ENCODE data around the gene CYP46A1. TPM values are rescaled to one million over a fixed set of nuclear protein-coding genes. Genes with fewer than 3 reads are reported as not detected.

CYP46A1 gene
- total RNA-seq, 2 experiments from 2014 or later = 0.19 to 0.21 TPM

- ChIA-PET CTCF (interaction anchor here (1.3 kb wide), 1 partner anchor 22 kb away, joined by 3 read pairs; no protein-coding TSS in a partner anchor), POLR2A (no interaction called here)
- intact Hi-C loops (cut with micrococcal nuclease) = no loop called here
- H3K4me1 Mint-ChIP-seq (ENCODE audit: low read depth) = peaks cover 14% of the 10 kb centered on the region
- no peak for DNase-seq
- H3K27ac Mint-ChIP-seq = no peak overlapping the region
- no peak overlapping the region for H3K4me3 Mint-ChIP-seq
- H3K36me3 Mint-ChIP-seq = no peaks in the 10 kb centered on the region
- H3K27me3 Mint-ChIP-seq = peaks cover 43% of the 10 kb centered on the region
- no peaks in the 10 kb centered on the region for H3K9me3 Mint-ChIP-seq
Measured at GRCh38 chr14:99751539-99752485, 67.7 kb downstream of the CYP46A1 start.

- peaks cover 14% of the 10 kb centered on the region for H3K4me1 Mint-ChIP-seq (ENCODE audit: low read depth)
- no peak overlapping the region for H3K4me3 Mint-ChIP-seq
- no peak for DNase-seq
- intact Hi-C loops (cut with micrococcal nuclease) = no loop called here
- ChIA-PET CTCF (interaction anchor here (1.3 kb wide), 1 partner anchor 23 kb away, joined by 3 read pairs; no protein-coding TSS in a partner anchor), POLR2A (no interaction called here)
- peaks cover 43% of the 10 kb centered on the region for H3K27me3 Mint-ChIP-seq
- no peaks in the 10 kb centered on the region for H3K9me3 Mint-ChIP-seq
- no peak overlapping the region for H3K27ac Mint-ChIP-seq
- H3K36me3 Mint-ChIP-seq = no peaks in the 10 kb centered on the region
Measured at GRCh38 chr14:99752486-99753121, 68.5 kb downstream of the CYP46A1 start.

DNA sequence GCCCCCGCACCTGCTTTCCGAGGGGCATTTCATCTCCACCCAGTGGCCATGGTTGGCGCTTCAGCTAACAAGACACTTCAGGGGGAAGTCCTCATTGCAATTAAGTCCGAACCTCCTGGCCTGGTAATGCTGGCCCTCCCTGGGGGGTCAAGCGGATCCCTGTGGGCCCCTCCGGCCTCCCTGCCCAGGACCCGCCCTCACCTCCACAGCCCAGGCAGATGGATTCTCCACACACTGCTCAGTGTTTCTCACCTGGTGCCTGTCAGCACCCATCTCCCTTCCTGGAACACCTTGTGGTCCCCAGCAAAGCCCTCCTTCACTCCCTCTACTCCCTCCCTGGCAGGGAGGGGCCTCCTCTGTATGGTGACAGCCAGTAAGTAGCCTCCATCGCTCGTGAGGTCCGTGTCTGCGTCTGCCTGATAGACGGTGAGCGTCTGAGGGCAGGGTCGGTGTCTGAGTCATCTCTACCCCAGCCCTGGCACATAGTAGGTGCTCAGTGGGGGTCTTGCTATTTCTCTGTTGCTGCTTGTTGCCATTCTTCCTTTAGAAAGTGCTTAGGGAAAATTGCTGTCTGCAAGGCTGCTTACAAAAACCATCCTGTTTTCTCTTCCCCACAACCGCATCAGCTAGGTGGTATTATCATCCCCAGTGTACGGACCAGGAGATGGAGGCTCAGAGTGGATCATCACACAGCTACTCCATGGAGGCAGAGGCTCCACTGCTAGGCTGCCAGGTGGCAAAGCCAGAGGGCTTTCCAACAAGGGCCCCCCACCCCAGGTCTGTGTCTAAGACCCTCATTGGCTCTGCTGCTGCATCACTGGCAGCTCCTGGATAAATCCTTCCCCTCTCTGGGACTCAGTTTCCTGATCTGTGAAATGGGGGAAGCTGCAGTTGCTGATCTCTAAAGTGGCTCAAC, 69.4 kb downstream of the CYP46A1 start:
- DNase-seq = no peak
- Mint-ChIP-seq H3K9me3 (no peaks in the 10 kb centered on the region), H3K36me3 (no peaks in the 10 kb centered on the region), H3K27me3 (peaks cover 43% of the 10 kb centered on the region), H3K4me3 (no peak overlapping the region), H3K4me1 (ENCODE audit: low read depth) (peaks cover 23% of the 10 kb centered on the region), H3K27ac (no peak overlapping the region)
- intact Hi-C loops (cut with micrococcal nuclease) = no loop called here
- CTCF ChIA-PET = no interaction called here
- POLR2A ChIA-PET = no interaction called here

DNA sequence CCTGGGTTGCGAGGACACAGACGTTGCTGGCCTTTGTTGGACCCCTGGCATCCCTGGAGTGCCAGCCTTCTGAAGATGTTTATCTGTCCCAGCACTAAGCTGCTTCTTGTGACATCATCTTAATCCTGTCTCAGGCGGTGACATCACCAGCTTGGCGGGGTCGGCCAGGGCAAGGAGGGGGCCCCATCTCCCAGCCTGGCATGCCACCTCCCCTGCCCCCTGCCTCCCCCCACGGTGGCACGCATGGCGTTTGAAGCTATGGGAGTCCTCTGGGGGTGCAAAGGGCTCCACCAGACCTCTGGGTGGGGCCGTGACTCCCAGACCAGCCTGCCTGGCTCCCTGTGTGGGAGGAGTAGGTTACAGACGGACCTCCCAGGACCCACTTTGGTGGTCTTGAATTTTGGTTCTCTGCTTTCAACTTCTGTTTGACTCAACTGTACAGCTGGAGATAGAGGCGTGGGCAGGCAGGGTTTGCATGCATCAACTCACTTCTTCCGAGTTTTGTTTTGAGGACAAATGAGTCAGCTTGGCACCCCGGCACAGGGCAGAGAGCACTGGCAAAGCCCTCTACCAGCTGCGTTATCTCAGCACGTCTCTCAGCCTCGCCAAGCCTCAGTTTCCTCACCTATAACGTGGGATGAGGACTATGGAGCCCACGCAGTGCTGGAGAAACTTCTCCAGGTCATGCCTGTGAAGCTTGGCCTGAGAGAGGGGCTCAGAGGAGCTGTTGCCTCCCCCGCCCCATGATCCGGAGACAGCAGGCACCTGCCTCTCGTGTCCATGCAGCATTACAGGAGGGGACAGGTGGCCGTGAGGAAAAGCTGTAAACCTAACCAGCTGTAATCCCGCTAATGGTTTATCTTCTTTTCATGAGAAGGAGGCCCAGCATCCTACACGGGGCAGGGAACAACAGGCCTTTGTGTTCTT, 70.3 kb downstream of the CYP46A1 start:
- ChIA-PET POLR2A (interaction anchor here (1.0 kb wide), 1 partner anchor 8 kb away, joined by 3 read pairs; no protein-coding TSS in a partner anchor), CTCF (interaction anchor here (0.6 to 2.1 kb wide), 2 partner anchors 24 to 480 kb away, joined by 3 to 8 read pairs; no protein-coding TSS in a partner anchor)
- peak; percentile 74 for DNase-seq
- Mint-ChIP-seq H3K27me3 (peaks cover 42% of the 10 kb centered on the region), H3K36me3 (no peaks in the 10 kb centered on the region), H3K27ac (peak overlapping the region; percentile 18), H3K9me3 (no peaks in the 10 kb centered on the region), H3K4me3 (no peak overlapping the region), H3K4me1 (ENCODE audit: low read depth) (peaks cover 24% of the 10 kb centered on the region)
- intact Hi-C loops (cut with micrococcal nuclease) = no loop called here

DNA sequence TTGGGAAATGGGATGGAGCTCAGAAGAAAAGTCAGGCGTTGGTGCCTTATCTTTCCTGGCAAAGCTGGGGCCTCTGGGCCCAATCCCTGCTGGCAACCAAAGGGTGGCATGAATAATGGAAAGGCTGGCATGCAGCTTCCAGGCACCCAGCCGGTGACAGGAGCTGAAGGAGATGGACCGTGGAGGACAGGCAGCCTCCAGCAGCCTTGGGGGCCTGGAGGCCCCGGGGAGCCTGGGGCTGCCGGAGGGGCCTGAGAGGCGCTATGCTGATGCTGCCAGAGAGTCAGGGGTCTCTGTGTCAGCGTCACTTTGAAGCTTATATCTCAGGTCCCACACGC, 70.9 kb downstream of the CYP46A1 start:
- intact Hi-C loops (cut with micrococcal nuclease) = no loop called here
- no peak for DNase-seq
- Mint-ChIP-seq H3K27ac (no peak overlapping the region), H3K36me3 (no peaks in the 10 kb centered on the region), H3K9me3 (no peaks in the 10 kb centered on the region), H3K4me3 (no peak overlapping the region), H3K27me3 (peaks cover 42% of the 10 kb centered on the region), H3K4me1 (ENCODE audit: low read depth) (peaks cover 24% of the 10 kb centered on the region)
- ChIA-PET CTCF (interaction anchor here (2.1 kb wide), 1 partner anchor 25 kb away, joined by 8 read pairs; no protein-coding TSS in a partner anchor), POLR2A (interaction anchor here (1.0 kb wide), 1 partner anchor 8 kb away, joined by 3 read pairs; no protein-coding TSS in a partner anchor)

DNA sequence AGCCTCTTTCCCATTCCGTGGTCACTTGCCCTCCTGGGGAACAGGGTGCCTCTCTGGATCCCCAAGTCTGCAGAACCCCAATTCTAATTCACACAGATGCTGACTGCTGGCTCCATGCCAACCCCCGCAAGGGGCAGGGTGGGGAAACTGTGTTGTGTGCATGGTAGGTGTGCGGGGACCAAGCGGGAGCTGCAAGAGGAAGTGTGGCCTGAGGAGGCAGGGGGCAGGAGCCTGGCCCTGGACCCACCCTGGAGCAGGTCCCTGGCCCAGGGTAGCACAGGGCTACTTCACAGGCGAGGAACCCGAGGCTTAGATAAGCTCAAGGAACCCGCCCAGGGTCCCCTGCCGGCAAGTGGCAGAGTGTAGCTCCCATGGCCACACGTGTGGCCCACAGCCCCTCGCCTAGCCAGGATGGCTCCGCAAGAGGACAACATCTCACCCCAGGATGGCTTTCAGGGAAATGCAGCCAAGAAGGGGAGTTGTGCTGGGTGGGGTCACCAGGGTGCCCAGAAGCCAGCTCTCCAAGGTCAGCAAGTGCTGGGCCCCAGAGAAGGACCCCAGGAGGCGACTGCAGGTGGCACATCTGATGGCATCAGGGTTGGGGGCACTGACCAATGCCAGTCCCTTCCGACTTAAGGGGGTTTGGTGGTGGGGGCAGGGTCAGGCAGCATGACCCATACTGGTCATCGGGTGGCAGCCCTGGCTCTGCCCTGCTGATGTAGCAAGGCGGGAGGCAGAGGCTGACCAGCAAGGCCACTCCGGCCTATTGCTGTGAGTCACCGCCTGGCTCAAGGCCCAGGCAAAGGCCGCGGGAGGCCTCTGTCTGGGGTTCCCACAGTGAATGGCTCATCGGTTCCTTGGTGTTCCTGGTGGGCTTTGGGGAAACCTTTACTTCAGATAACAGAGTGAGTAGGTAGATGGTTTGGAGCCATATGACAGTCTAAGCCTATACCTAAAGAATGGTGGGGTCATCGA, 71.8 kb downstream of the CYP46A1 start:
- peaks cover 24% of the 10 kb centered on the region for H3K4me1 Mint-ChIP-seq (ENCODE audit: low read depth)
- ChIA-PET POLR2A (interaction anchor here (1.0 kb wide), 1 partner anchor 9 kb away, joined by 3 read pairs; no protein-coding TSS in a partner anchor), CTCF (interaction anchor here (2.1 kb wide), 1 partner anchor 26 kb away, joined by 8 read pairs; no protein-coding TSS in a partner anchor)
- no peak overlapping the region for H3K27ac Mint-ChIP-seq
- no peaks in the 10 kb centered on the region for H3K36me3 Mint-ChIP-seq
- no peaks in the 10 kb centered on the region for H3K9me3 Mint-ChIP-seq
- intact Hi-C loops (cut with micrococcal nuclease) = loop anchor here (2.0 kb wide), 1 partner anchor 19 kb away; no protein-coding TSS in a partner anchor
- H3K4me3 Mint-ChIP-seq = no peak overlapping the region
- peaks cover 46% of the 10 kb centered on the region for H3K27me3 Mint-ChIP-seq
- no peak for DNase-seq

- ChIA-PET POLR2A (no interaction called here), CTCF (no interaction called here)
- Mint-ChIP-seq H3K27ac (no peak overlapping the region), H3K27me3 (peaks cover 41% of the 10 kb centered on the region), H3K4me1 (ENCODE audit: low read depth) (peaks cover 24% of the 10 kb centered on the region), H3K36me3 (no peaks in the 10 kb centered on the region), H3K9me3 (no peaks in the 10 kb centered on the region), H3K4me3 (no peak overlapping the region)
- intact Hi-C loops (cut with micrococcal nuclease) = loop anchor here (2.0 kb wide), 1 partner anchor 18 kb away; no protein-coding TSS in a partner anchor
- DNase-seq = no peak
Measured at GRCh38 chr14:99756796-99757195, 72.7 kb downstream of the CYP46A1 start.

DNA sequence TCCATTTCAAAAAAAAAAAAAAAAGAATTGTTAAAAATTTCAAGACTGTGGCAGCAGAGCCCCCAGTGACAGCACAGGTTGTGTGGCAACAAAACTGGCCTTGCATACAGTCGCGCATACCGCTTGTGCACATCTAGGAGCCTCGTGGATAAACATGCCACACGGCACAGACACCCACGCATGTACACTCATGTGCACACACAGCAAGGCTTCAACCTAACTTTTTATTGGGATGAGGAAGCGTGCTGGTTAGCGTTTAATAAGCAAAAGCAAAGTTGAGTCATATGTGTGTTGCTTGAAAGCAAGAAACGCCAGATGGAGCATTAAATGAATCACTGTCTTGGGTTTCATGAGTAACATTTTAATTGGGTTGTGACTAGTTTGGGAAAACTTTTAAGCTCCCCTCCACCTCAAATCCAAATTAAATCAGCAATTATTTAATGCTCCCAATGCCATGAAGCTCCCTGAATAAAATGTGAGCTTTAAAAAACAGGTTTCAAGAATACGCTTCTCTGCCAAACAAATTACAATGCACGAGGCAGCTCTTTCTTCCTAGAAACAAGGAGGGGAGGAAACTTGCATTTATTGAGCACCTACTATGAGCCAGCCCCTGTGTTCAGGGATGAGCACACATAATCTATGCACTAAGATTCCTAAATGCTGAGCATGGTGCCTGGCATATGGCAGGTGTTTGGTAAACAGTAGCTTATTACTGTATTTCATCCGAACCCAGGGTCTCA, 73.4 kb downstream of the CYP46A1 start:
- ChIA-PET POLR2A (no interaction called here), CTCF (interaction anchor here (2.4 kb wide), 1 partner anchor 27 kb away, joined by 6 read pairs; no protein-coding TSS in a partner anchor)
- no peaks in the 10 kb centered on the region for H3K9me3 Mint-ChIP-seq
- H3K27me3 Mint-ChIP-seq = peaks cover 37% of the 10 kb centered on the region
- intact Hi-C loops (cut with micrococcal nuclease) = loop anchor here (2.0 kb wide), 1 partner anchor 17 kb away; no protein-coding TSS in a partner anchor
- no peaks in the 10 kb centered on the region for H3K36me3 Mint-ChIP-seq
- DNase-seq = peak; percentile 48
- no peak overlapping the region for H3K27ac Mint-ChIP-seq
- H3K4me1 Mint-ChIP-seq (ENCODE audit: low read depth) = peaks cover 21% of the 10 kb centered on the region
- no peak overlapping the region for H3K4me3 Mint-ChIP-seq

- Mint-ChIP-seq H3K27ac (no peak overlapping the region), H3K27me3 (peaks cover 31% of the 10 kb centered on the region), H3K9me3 (no peaks in the 10 kb centered on the region), H3K4me1 (ENCODE audit: low read depth) (peaks cover 20% of the 10 kb centered on the region), H3K36me3 (no peaks in the 10 kb centered on the region), H3K4me3 (no peak overlapping the region)
- peak; percentile 57 for DNase-seq
- POLR2A ChIA-PET = no interaction called here
- CTCF ChIA-PET = interaction anchor here (2.4 kb wide), 1 partner anchor 28 kb away, joined by 6 read pairs; no protein-coding TSS in a partner anchor
- intact Hi-C loops (cut with micrococcal nuclease) = no loop called here
Measured at GRCh38 chr14:99758121-99758821, 74.2 kb downstream of the CYP46A1 start.
